Ectodermal cell (in vitro differentiated cells): ENCODE results near the gene PRKAR1B.
"Not testable (repeated sequence)": the region's sequence is repeated elsewhere in the genome, so short reads cannot be mapped to it uniquely, and the experiment has no call there.

Experiments
- H3K27ac ChIP-seq: 2 replicates; pipeline ENCODE4 v1.7.0; 2013; ENCODE audit warnings: mild to moderate bottlenecking, low read depth, low read length; ENCODE audit not compliant: insufficient read depth, poor library complexity, severe bottlenecking
- H3K27me3 ChIP-seq: 2 replicates; pipeline ENCODE4 v1.7.0; 2013; ENCODE audit warnings: mild to moderate bottlenecking, low read length; ENCODE audit not compliant: insufficient read depth, control insufficient read depth, poor library complexity, severe bottlenecking
- H3K36me3 ChIP-seq: one replicate; pipeline ENCODE4 v1.7.0; 2013; ENCODE audit warnings: low read length; ENCODE audit not compliant: control insufficient read depth, insufficient read depth
- H3K4me1 ChIP-seq: one replicate; pipeline ENCODE4 v1.7.0; 2013; ENCODE audit warnings: low read length; ENCODE audit not compliant: control insufficient read depth, insufficient read depth
- H3K4me3 ChIP-seq: 2 replicates; pipeline ENCODE4 v1.7.0; 2013; ENCODE audit warnings: low read depth, low read length, control low read depth; ENCODE audit not compliant: insufficient read depth
- H3K9me3 ChIP-seq: 2 replicates; pipeline ENCODE4 v1.7.0; 2013; ENCODE audit warnings: mild to moderate bottlenecking, low read length, moderate library complexity; ENCODE audit not compliant: control insufficient read depth
- WGBS, 2 experiments: methylation state at CpG; one replicate each; pipeline ENCODE4 v1.1.7; 2013; ENCODE audit warnings: missing lambda C conversion rate in 2 of 2; 5-methylcytosine and 5-hydroxymethylcytosine counted together

The PRKAR1B gene

GRCh38 chr7:556837-557557 is 170.1 kb downstream of the PRKAR1B start:
- Histone ChIP-seq H3K27ac (no peak overlapping the region), H3K9me3 (no peaks in the 10 kb centered on the region), H3K4me3 (no peak overlapping the region), H3K4me1 (no peaks in the 10 kb centered on the region), H3K27me3 (no peaks in the 10 kb centered on the region), H3K36me3 (no peaks in the 10 kb centered on the region)
- 94 to 95% methylated on average over 32 of the region's 32 CpGs for WGBS, 2 experiments

GRCh38 chr7:556291-556826 is 170.7 kb downstream of the PRKAR1B start:
- H3K27ac ChIP-seq: no peak overlapping the region
- H3K4me3 ChIP-seq: no peak overlapping the region
- no peaks in the 10 kb centered on the region for H3K27me3 ChIP-seq
- no peaks in the 10 kb centered on the region for H3K9me3 ChIP-seq
- no peaks in the 10 kb centered on the region for H3K36me3 ChIP-seq
- H3K4me1 ChIP-seq: no peaks in the 10 kb centered on the region
- 95% methylated on average over 30 of the region's 30 CpGs for WGBS, 2 experiments

GRCh38 chr7:555551-556160 is 171.4 kb downstream of the PRKAR1B start:
- Histone ChIP-seq H3K27ac (no peak overlapping the region), H3K4me3 (no peak overlapping the region), H3K27me3 (no peaks in the 10 kb centered on the region), H3K9me3 (no peaks in the 10 kb centered on the region), H3K4me1 (no peaks in the 10 kb centered on the region), H3K36me3 (no peaks in the 10 kb centered on the region)
- 94 to 95% methylated on average over 18 of the region's 18 CpGs for WGBS, 2 experiments

- Histone ChIP-seq H3K36me3 (no peaks in the 10 kb centered on the region), H3K4me3 (no peak overlapping the region), H3K27me3 (no peaks in the 10 kb centered on the region), H3K9me3 (no peaks in the 10 kb centered on the region), H3K27ac (no peak overlapping the region), H3K4me1 (no peaks in the 10 kb centered on the region)
- WGBS, 2 experiments: 94 to 96% methylated on average over 18 of the region's 18 CpGs
Observed at GRCh38 chr7:553636-554111, 173.4 kb downstream of the PRKAR1B start.

GRCh38 chr7:552868-553635 is 174.0 kb downstream of the PRKAR1B start:
- H3K27ac ChIP-seq: no peak overlapping the region
- no peak overlapping the region for H3K4me3 ChIP-seq
- WGBS, 2 experiments: 88 to 90% methylated on average over 44 of the region's 44 CpGs
- no peaks in the 10 kb centered on the region for H3K36me3 ChIP-seq
- H3K9me3 ChIP-seq: no peaks in the 10 kb centered on the region
- H3K4me1 ChIP-seq: no peaks in the 10 kb centered on the region
- no peaks in the 10 kb centered on the region for H3K27me3 ChIP-seq

GRCh38 chr7:552151-552867 is 174.8 kb downstream of the PRKAR1B start:
- H3K4me3 ChIP-seq, H3K27ac ChIP-seq, H3K4me1 ChIP-seq, H3K27me3 ChIP-seq, H3K9me3 ChIP-seq, H3K36me3 ChIP-seq: not testable (repeated sequence)
- 91 to 92% methylated on average over 30 to 32 of the region's 32 CpGs for WGBS, 2 experiments

GRCh38 chr7:551615-551970 is 175.5 kb downstream of the PRKAR1B start:
- H3K36me3 ChIP-seq, H3K4me1 ChIP-seq, H3K9me3 ChIP-seq, H3K27me3 ChIP-seq, H3K27ac ChIP-seq, H3K4me3 ChIP-seq: not testable (repeated sequence)
- 95 to 97% methylated on average over 9 of the region's 9 CpGs for WGBS, 2 experiments

- Histone ChIP-seq H3K4me3 (no peak overlapping the region), H3K4me1 (no peaks in the 10 kb centered on the region), H3K27me3 (no peaks in the 10 kb centered on the region), H3K9me3 (no peaks in the 10 kb centered on the region), H3K27ac (no peak overlapping the region), H3K36me3 (no peaks in the 10 kb centered on the region)
- WGBS, 2 experiments: 94% methylated on average over 19 of the region's 19 CpGs
Observed at GRCh38 chr7:550881-551614, 176.0 kb downstream of the PRKAR1B start.

- no peaks in the 10 kb centered on the region for H3K4me1 ChIP-seq
- no peaks in the 10 kb centered on the region for H3K27me3 ChIP-seq
- WGBS, 2 experiments: 94 to 96% methylated on average over 31 of the region's 31 CpGs
- no peaks in the 10 kb centered on the region for H3K36me3 ChIP-seq
- no peaks in the 10 kb centered on the region for H3K9me3 ChIP-seq
- H3K4me3 ChIP-seq: no peak overlapping the region
- no peak overlapping the region for H3K27ac ChIP-seq
Observed at GRCh38 chr7:549891-550625, 177.0 kb downstream of the PRKAR1B start.
